Caco-2 (cell line): Measurements from ENCODE around the gene MSTN. TPM values are rescaled to one million over a fixed set of nuclear protein-coding genes. Genes with fewer than 3 reads are reported as not detected.

ENCODE experiments used
- Bru-seq: library from RNA; stranded (reverse); fragments of 400-500 nt; gene quantifications from one replicate; lab custom pipeline; 2021; lab: Mats Ljungman, UMichigan
- BruChase-seq, 2 experiments: library from RNA; stranded (reverse); fragments of 400-500 nt; gene quantifications; one replicate each; lab custom pipeline; 2021; lab: Mats Ljungman, UMichigan
- BruUV-seq: library from RNA; stranded (reverse); fragments of 400-500 nt; replicated peaks from 2 replicates; lab custom pipeline; 2021; lab: Mats Ljungman, UMichigan
- CTCF ChIA-PET: fragments of 300-600 bp; sonication (Branson Sonifier 250); formaldehyde crosslinking; loops from one replicate; lab custom pipeline; 2022; ENCODE audit warnings: antibody characterized with exemption; lab: Charles Lee
- POLR2A ChIA-PET: fragments of 300-600 bp; sonication (Branson Sonifier 250); formaldehyde crosslinking; loops from one replicate; lab custom pipeline; 2022; ENCODE audit warnings: antibody characterized with exemption; lab: Charles Lee
- DNase-seq, 2 experiments: peaks; one replicate each; pipeline versions ENCODE4 v3.0.0 to v3.0.0-alpha.2; 2020 to 2022
- H3K27me3 ChIP-seq: replicated peaks from 2 replicates; pipeline ENCODE4 v1.6.0; 2011; ENCODE audit warnings: low read length; ENCODE audit not compliant: control insufficient read depth, insufficient read depth
- H3K36me3 ChIP-seq: 2 replicates; pipeline ENCODE4 v1.5.1; 2011; ENCODE audit warnings: low read length; ENCODE audit not compliant: control insufficient read depth, insufficient read depth
- H3K4me1 ChIP-seq: fragments of 250-450 bp; sonication (Bioruptor Pico); 2 replicates; pipeline ENCODE4 v1.5.1; 2020; ENCODE audit warnings: mild to moderate bottlenecking
- H3K4me3 ChIP-seq: 2 replicates; pipeline ENCODE4 v1.5.1; 2011; ENCODE audit warnings: low read depth, mild to moderate bottlenecking, control low read depth, low read length
- H3K9me3 ChIP-seq: fragments of 250-450 bp; sonication (Bioruptor Pico); 2 replicates; pipeline ENCODE4 v1.5.1; 2020; ENCODE audit warnings: mild to moderate bottlenecking, moderate library complexity
- H3K27ac Mint-ChIP-seq: one replicate; pipeline ENCODE4 v1.8.0; 2022; ENCODE audit warnings: mixed read lengths; ENCODE audit not compliant: unreplicated experiment
- H3K27me3 Mint-ChIP-seq: one replicate; pipeline ENCODE4 v1.8.0; 2022; ENCODE audit warnings: mixed read lengths; ENCODE audit not compliant: insufficient read depth, unreplicated experiment
- H3K36me3 Mint-ChIP-seq: one replicate; pipeline ENCODE4 v1.8.0; 2022; ENCODE audit warnings: mild to moderate bottlenecking, mixed read lengths; ENCODE audit not compliant: insufficient read depth, unreplicated experiment
- H3K4me1 Mint-ChIP-seq: one replicate; pipeline ENCODE4 v1.8.0; 2022; ENCODE audit warnings: low read depth, mixed read lengths; ENCODE audit not compliant: unreplicated experiment
- H3K4me3 Mint-ChIP-seq: one replicate; pipeline ENCODE4 v1.8.0; 2022; ENCODE audit warnings: mild to moderate bottlenecking, moderate library complexity, mixed read lengths; ENCODE audit not compliant: unreplicated experiment
- H3K9me3 Mint-ChIP-seq: one replicate; pipeline ENCODE4 v1.8.0; 2022; ENCODE audit warnings: mixed read lengths; ENCODE audit not compliant: unreplicated experiment
- intact Hi-C: fragments of 100-400 bp; cut with micrococcal nuclease; formaldehyde crosslinking; loops from one replicate; pipeline ENCODE4 v1.10.0; 2022; ENCODE audit not compliant: unreplicated experiment
- long read RNA-seq: library from polyadenylated mRNA; stranded (forward); transcript quantifications from one replicate; pipeline ENCODE4 v2.0.0, GENCODE V29; 2022
- total RNA-seq: library from RNA; stranded (reverse); gene quantifications from 2 replicates; pipeline ENCODE4 v1.2.3, GENCODE V29; 2022
- TF ChIP-seq, protein P1 (sequence below), 2 experiments: fragments of 200-600 bp in 1 of 2; IDR thresholded peaks; 1 replicate in 1 of 2; 2 replicates in 1 of 2; pipeline versions ENCODE4 v1.5.1 to v1.8.0; 2011 to 2022; ENCODE audit warnings: antibody characterized with exemption in 1 of 2, control low read depth in 1 of 2, inconsistent platforms in 1 of 2, low read depth in 1 of 2, low read length in 1 of 2, mild to moderate bottlenecking in 1 of 2, moderate library complexity in 1 of 2; ENCODE audit not compliant: insufficient read depth in 1 of 2, severe bottlenecking in 1 of 2, unreplicated experiment in 1 of 2

Gene MSTN
- total RNA-seq (not detected in 2 replicates), Bru-seq, nascent RNA (percentile 9 among the genes with signal in this experiment), BruChase-seq, experiment 1, labeled RNA remaining after a 2-hour chase (percentile 17 among the genes with signal in this experiment), BruChase-seq, experiment 2, labeled RNA remaining after a 6-hour chase (percentile 10 among the genes with signal in this experiment)
- long read RNA-seq, result 0 reads

DNA sequence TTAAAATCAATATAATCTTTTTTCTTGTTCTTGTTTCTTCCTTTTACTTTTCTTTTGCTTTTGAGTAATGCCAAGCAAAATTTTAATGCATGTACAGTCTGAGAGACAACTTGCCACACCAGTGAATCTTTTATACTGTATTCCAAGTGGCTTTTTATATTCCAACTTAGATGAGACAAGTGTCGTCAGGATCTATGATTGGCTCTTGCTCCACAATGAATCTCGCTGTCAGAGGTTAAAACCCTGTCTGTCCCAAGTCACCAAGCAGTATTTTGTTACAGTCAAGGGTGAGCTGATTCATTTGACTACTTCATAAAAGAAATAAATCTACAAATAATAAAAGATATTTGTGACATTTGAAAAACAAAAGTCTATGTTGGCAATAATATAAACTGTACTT is at the start of gene MSTN:
Gene MSTN (minus strand): TSS at position 129 of the 400 bp plus-strand sequence. CDS start 133 bp downstream, outside the sequence.
- no peaks in the 10 kb centered on the region for H3K36me3 ChIP-seq
- H3K27me3 ChIP-seq, result no peaks in the 10 kb centered on the region
- no peaks in the 10 kb centered on the region for H3K4me1 ChIP-seq
- TF ChIP-seq, protein P1, sequence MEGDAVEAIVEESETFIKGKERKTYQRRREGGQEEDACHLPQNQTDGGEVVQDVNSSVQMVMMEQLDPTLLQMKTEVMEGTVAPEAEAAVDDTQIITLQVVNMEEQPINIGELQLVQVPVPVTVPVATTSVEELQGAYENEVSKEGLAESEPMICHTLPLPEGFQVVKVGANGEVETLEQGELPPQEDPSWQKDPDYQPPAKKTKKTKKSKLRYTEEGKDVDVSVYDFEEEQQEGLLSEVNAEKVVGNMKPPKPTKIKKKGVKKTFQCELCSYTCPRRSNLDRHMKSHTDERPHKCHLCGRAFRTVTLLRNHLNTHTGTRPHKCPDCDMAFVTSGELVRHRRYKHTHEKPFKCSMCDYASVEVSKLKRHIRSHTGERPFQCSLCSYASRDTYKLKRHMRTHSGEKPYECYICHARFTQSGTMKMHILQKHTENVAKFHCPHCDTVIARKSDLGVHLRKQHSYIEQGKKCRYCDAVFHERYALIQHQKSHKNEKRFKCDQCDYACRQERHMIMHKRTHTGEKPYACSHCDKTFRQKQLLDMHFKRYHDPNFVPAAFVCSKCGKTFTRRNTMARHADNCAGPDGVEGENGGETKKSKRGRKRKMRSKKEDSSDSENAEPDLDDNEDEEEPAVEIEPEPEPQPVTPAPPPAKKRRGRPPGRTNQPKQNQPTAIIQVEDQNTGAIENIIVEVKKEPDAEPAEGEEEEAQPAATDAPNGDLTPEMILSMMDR (IDR thresholded peaks at IDR 0.05; ENCODE audit: insufficient read depth in 1 of 2, low read depth in 1 of 2, low read length in 1 of 2, severe bottlenecking in 1 of 2, unreplicated experiment in 1 of 2), result no peak
- no peaks in the 10 kb centered on the region for H3K9me3 Mint-ChIP-seq
- BruUV-seq, result no TSS peak
- no peak within 1 kb of the TSS for H3K4me3 ChIP-seq
- POLR2A ChIA-PET, result no interaction called here
- no peak within 1 kb of the TSS for H3K4me3 Mint-ChIP-seq
- H3K4me1 Mint-ChIP-seq, result no peaks in the 10 kb centered on the region
- H3K27ac Mint-ChIP-seq, result no peak within 1 kb of the TSS
- no peak for DNase-seq
- intact Hi-C loops, result no loop called here
- H3K36me3 Mint-ChIP-seq, result no peaks in the 10 kb centered on the region
- no peaks in the 10 kb centered on the region for H3K9me3 ChIP-seq
- CTCF ChIA-PET, result no interaction called here
- peaks cover 2% of the 10 kb centered on the region for H3K27me3 Mint-ChIP-seq

DNA sequence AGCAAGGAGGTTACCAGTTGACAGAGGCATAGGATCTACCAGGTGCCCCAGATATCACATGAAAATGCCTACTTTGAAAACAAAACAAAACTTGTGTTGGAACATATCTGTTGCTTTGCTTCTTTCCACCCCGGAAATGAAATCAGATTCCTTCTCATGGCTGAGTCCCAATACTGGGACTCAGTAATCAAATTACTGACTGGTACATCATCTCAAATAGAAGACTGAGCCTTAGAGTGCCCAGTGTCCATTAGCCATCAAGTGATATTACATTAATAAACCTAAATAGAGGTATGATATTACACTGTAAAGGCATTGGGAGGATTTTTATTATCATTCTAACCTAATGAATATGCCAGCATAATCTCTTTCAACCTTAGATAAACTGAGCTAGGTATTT is 48.6 kb upstream of the MSTN start:
- Histone ChIP-seq H3K4me1 (no peaks in the 10 kb centered on the region), H3K36me3 (no peaks in the 10 kb centered on the region), H3K27me3 (no peaks in the 10 kb centered on the region), H3K4me3 (no peak overlapping the region), H3K9me3 (no peaks in the 10 kb centered on the region)
- POLR2A ChIA-PET, result interaction anchor here (0.6 kb wide), 1 partner anchor 18 kb away, joined by 3 read pairs; no protein-coding TSS in a partner anchor
- CTCF ChIA-PET, result no interaction called here
- Mint-ChIP-seq H3K27me3 (peaks cover 7% of the 10 kb centered on the region), H3K27ac (no peak overlapping the region), H3K4me1 (no peaks in the 10 kb centered on the region), H3K36me3 (no peaks in the 10 kb centered on the region), H3K9me3 (peaks cover 17% of the 10 kb centered on the region), H3K4me3 (no peak overlapping the region)
- TF ChIP-seq, protein P1 (IDR thresholded peaks at IDR 0.05; ENCODE audit: insufficient read depth in 1 of 2, low read depth in 1 of 2, low read length in 1 of 2, severe bottlenecking in 1 of 2, unreplicated experiment in 1 of 2), result no peak
- intact Hi-C loops, result no loop called here
- BruUV-seq, result no TSS peak
- no peak for DNase-seq

DNA sequence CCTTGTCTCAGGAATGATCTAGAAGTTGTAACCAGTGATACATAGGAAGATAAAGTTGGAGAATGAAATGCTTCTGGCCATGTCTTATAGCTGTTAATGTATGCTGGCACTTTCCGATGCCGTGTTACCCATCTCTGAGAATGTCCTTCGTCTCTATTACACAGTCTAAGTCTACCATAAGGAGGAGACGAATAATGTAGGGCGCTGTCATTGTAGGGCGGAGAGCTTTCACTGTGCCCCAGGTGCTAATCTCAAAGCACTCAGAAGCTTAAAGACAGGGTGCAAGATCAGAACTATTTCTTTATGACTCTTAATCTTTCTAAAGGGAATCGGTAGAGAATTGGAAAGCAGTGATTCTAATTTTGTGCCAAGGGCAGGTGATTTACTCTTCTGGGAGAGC is 48.2 kb upstream of the MSTN start:
- peaks cover 12% of the 10 kb centered on the region for H3K9me3 Mint-ChIP-seq
- no peaks in the 10 kb centered on the region for H3K4me1 Mint-ChIP-seq
- H3K9me3 ChIP-seq, result no peaks in the 10 kb centered on the region
- no peaks in the 10 kb centered on the region for H3K4me1 ChIP-seq
- no peaks in the 10 kb centered on the region for H3K36me3 Mint-ChIP-seq
- no peak overlapping the region for H3K27ac Mint-ChIP-seq
- no peaks in the 10 kb centered on the region for H3K27me3 ChIP-seq
- H3K4me3 ChIP-seq, result no peak overlapping the region
- BruUV-seq, result no TSS peak
- intact Hi-C loops, result no loop called here
- TF ChIP-seq, protein P1 (IDR thresholded peaks at IDR 0.05; ENCODE audit: insufficient read depth in 1 of 2, low read depth in 1 of 2, low read length in 1 of 2, severe bottlenecking in 1 of 2, unreplicated experiment in 1 of 2), result no peak
- CTCF ChIA-PET, result no interaction called here
- H3K36me3 ChIP-seq, result no peaks in the 10 kb centered on the region
- no peak overlapping the region for H3K4me3 Mint-ChIP-seq
- DNase-seq, result no peak
- POLR2A ChIA-PET, result interaction anchor here (0.6 kb wide), 1 partner anchor 17 kb away, joined by 3 read pairs; no protein-coding TSS in a partner anchor
- H3K27me3 Mint-ChIP-seq, result peaks cover 7% of the 10 kb centered on the region
